Fibroblast of skin of abdomen (primary cell): ENCODE data around the gene SPOCD1.

ENCODE experiments used
- DNase-seq: peaks from one replicate; pipeline ENCODE4 v3.0.0-alpha.2; 2013

Gene SPOCD1

GRCh38 chr1:31754397-31754796 lies 61.4 kb downstream of the SPOCD1 start:
- no peak for DNase-seq

DNA sequence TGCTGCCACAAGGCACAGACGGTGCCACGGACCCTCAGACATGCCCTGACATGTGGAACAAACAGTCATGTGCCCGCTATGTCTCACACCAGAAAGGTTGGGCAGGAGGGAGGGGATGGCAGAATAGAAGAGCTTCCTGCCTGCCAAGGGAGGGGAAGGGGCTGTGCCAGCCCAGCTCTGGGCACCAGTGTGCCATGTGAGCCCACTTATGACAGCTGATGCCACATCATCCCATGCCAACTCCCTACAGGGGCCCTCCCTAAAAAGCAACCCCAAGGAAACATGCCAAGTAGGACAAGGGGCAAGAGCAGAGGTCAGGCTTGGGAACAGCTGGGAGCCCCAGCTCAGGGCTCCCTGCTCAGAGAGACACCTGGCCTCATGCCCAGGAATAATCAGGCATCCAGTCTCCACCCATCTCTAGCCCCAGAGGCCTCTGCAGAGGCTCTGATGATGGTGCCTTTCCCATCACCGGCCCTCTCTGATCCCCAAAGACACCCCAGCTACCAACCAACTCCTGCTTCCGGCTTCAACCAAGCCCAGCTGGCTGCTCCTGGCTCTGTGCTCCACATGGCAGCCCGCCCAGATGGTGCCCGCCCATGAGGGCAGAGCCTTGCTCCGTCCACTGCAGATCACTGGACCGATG lies 62.0 kb downstream of the SPOCD1 start:
- no peak for DNase-seq

GRCh38 chr1:31752952-31753475 lies 62.8 kb downstream of the SPOCD1 start:
- DNase-seq = no peak

DNA sequence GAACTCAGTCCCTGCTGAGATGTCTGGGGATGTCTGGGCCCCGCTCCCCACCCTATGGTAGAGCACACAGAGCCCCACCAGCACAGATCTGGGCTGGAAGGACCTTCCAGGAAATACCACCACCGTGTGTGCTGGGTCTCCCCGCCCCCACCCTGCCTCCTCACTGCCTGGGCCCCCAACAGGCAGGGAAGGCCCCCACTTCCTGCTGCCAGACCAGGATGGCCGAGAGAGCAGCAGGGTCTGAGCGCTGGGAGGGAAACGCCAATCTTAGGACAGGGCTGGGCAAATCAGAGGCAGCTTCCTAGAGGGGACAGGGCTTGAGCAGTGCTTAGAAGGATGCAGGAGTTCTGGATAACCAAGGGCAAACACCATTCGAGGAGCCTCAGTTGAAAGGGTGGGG lies 63.6 kb downstream of the SPOCD1 start:
- DNase-seq = no peak

GRCh38 chr1:31751822-31752241 lies 64.0 kb downstream of the SPOCD1 start:
- DNase-seq = no peak

DNA sequence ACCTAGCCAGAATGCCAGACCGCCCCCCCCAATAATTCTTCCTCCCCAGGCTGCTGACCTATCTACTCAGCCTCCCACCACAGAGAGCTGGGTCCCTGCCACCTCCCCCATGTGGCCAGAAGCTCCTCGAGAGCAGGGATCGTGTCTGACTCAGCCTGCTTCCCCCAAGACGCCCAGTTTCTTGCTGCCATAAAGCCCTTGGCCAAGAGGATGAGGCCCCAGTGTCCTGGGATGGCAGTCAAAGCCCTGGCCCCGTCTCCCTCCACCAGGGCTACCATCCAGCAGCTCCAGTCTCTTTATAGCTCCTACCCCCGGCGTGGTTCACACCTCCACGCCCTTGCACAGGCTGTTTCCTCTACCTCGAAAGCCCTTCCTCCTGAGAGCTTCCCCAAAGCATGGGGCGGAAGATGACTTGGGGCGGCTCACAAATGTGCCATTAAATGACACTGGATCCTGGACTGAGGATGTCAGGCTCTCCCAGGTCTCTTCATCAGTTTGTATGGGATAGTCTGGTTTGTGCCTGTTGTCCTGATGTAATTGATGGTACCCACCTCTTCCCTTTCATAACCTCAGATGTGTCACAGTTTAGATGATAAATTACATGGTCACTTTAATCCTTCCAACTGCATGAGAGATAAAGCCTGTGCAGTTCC lies 64.8 kb downstream of the SPOCD1 start:
- DNase-seq = peak; percentile 78

- DNase-seq = no peak
Observed at GRCh38 chr1:31749785-31750735, 65.8 kb downstream of the SPOCD1 start.

DNA sequence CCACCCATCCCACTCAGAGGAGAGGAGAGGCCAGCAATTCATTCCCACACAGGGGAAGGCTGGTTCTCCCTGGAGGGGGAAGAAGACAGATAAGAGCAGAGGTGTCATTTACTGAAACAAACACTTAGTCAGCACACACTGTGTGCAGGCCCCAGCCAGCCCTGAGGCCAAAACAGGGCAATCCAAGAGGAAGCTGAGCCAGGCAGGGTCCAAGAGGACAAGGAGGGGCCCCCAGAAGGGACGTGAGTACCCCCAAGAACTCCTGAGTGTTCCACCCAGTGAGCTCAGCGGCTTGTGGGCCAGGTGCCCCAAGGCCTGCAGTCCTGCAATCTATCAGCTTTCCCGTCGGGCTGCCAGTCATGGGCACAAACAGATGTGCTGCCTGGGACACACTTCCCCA lies 67.5 kb downstream of the SPOCD1 start:
- DNase-seq = no peak

DNA sequence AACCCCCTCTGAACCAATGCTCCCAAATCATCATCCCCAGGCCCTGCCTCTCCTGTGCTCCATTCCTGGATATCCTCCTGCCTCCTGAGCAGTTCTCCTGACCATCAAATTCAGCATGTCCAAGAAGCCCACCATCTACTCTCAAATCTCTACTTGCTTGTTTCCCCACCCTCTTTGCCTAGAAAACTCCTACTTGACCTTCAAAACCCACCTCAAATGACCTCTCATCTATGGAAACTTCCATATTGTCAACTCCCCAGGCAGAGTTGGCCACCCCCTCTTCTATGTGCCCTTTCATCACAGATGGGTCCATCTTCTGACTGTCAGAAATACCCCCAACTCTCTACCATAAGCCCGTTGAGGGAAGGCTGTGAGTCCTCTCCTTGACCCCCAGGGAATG lies 68.5 kb downstream of the SPOCD1 start:
- DNase-seq = no peak

DNA sequence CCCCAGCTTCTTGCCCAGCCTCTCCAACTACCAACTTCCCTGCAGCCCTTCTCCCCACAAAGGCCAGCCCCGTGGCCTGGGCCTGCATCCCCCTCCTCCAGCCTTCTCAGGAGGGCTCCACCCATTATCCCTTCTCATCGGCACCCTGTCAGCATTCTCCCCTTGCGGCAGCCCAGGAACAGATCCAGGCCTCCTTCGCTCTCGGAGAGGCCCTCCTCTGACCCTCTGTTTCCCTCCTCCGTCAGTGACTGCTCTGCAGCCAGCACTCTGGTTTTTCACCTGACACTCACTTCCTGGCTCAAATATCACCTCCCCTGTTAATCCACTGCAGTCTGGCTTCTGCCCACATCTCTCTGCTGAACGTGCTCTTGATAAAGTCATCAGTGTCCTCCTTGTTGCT lies 69.1 kb downstream of the SPOCD1 start:
- no peak for DNase-seq

GRCh38 chr1:31745946-31746670 lies 69.7 kb downstream of the SPOCD1 start:
- DNase-seq = no peak

DNA sequence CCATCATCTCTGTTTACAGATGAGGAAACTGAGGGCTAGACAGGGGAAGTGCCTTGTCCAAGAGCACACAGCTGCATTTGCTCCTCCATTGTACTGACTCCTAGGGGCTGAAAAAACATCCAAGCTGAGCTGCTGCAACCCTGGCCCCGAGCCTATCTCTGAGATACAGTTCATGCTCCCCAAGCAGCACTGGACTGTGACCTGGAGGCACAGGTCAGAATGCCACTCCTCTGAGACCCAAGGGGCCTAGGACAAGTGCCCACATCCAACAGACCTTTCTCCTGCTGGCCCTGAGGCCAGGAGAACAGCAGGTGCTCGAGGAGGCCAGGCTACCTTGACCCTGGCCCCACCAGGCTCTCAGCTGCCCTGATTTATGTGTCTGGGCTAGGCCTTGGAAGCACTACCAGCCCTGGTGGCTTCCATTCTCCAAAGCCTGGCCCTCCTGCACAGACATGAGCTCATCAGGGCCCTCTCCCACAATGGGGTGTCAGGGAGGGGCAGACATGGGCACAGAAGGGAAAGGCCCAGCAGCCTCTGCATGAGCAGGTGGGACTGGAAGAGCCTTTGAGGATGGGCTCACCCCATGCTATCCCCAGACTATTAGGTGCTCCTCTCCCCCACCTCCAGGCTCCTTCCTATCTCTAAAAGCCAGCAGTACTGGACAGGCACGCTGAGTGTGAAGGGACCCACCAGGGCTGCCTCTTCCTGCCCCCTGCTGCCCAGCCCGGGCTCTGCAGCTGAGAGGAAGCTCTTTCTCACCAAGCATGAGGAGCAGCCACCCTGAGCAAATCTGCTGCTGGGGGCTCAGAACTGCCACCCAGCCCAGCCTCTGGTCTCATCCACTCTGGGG lies 70.5 kb downstream of the SPOCD1 start:
- peak; percentile 59 for DNase-seq

DNA sequence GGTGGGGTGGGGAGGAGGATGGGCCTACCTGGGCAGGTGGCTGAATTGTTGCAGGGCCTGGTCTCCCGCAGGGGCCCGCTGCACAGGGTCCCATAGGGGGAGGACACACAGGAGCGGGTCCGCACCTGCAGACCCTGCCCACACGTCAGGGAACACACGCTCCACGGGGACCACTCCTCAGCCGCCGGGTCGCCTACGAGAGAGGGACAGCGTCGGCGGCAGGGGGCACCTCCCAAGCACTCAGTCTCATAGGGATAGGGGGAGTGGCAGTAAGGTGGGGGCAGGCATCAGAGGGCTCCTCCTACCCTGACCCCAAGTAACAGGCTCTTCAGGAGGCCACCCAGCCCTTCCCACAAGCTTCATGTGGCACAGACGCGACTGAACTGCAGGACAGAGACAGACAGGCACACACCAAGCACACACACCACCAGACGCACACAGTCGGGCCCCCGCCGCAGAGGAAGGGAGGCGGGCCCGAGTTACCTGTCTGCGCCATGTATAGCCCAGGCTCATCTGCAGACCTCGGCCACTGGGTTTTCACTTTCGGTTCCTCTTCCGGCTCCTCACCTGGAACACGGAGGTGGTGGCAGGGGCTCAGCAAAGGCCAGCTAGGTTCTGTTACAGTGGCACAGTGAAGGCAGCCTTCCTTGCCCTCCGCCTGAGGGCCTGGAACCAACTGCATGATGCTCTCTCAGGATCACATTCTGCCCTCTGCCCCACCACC lies 71.5 kb downstream of the SPOCD1 start:
- no peak for DNase-seq

DNA sequence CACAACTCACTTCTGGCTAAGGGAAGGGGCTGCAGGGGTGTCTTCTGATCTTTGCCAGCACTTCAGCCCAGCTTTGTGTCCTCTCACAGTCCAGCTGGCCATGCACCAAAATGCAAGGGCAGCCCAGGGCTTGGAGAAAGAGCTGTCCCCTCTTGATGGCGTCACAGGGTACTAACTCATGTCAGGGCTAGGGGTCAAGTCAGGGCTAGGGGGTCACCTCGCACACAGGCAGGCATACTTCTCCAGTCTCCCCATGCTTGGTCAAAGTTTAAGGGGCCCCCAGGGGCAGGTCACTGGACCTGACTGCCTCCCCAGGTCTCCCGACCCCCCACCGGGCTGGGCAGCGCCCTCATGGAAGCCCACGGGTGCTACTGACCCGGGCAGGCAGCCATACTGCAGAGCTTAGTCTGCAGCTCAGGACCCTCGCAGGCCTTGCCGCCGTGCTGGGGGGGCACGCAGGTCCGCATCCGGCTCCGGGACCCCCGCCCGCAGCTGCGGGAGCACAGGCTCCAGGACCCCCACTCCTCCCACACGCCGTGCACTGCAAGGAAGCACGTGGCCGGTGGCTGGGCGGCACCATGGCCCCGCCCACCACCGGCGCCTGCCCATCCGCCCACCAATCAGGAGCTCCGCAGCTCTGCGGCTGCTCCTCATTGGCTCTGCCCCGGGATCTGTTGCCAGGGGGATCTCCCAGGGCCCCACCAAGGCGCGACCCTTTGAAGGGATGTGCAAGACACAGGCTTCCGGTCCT lies 73.2 kb downstream of the SPOCD1 start:
- DNase-seq = no peak
